ENCODE measurements around the gene VHLL. TPM values are rescaled to one million over a fixed set of nuclear protein-coding genes. Genes with fewer than 3 reads are reported as not detected.
A peak's percentile ranks its signal among the peaks of the same experiment; 100 is the strongest.

VHLL gene
- total RNA-seq, 1 donor from 2014 or later = not detected

- no peak for TF ChIP-seq CTCF (conservative IDR thresholded peaks at IDR 0.05; ENCODE audit: low read depth, low read length)
- H3K4me3 ChIP-seq (ENCODE audit: low read depth, low read length) = peak overlapping the region; percentile 57
- no peak for DNase-seq (ENCODE audit: low read depth)
Measured at GRCh38 chr1:156291226-156292061, 7.7 kb downstream of the VHLL start.

- H3K4me3 ChIP-seq (ENCODE audit: low read depth, low read length) = no peak overlapping the region
- DNase-seq (ENCODE audit: low read depth) = no peak
- no peak for TF ChIP-seq CTCF (conservative IDR thresholded peaks at IDR 0.05; ENCODE audit: low read depth, low read length)
Measured at GRCh38 chr1:156289857-156290256, 9.2 kb downstream of the VHLL start.

GRCh38 chr1:156286061-156286460, 13.0 kb downstream of the VHLL start:
- TF ChIP-seq CTCF (conservative IDR thresholded peaks at IDR 0.05; ENCODE audit: low read depth, low read length) = no peak
- no peak for DNase-seq (ENCODE audit: low read depth)
- H3K4me3 ChIP-seq (ENCODE audit: low read depth, low read length) = no peak overlapping the region

- DNase-seq (ENCODE audit: low read depth) = no peak
- no peak overlapping the region for H3K4me3 ChIP-seq (ENCODE audit: low read depth, low read length)
- TF ChIP-seq CTCF (conservative IDR thresholded peaks at IDR 0.05; ENCODE audit: low read depth, low read length) = no peak
Measured at GRCh38 chr1:156285437-156285836, 13.7 kb downstream of the VHLL start.

GRCh38 chr1:156284757-156285156, 14.3 kb downstream of the VHLL start:
- no peak overlapping the region for H3K4me3 ChIP-seq (ENCODE audit: low read depth, low read length)
- DNase-seq (ENCODE audit: low read depth) = no peak

GRCh38 chr1:156284112-156284511, 15.0 kb downstream of the VHLL start, which contains the start of gene TMEM79:
TSS of gene TMEM79 (plus strand) at chr1:156284325. CDS start at chr1:156285227, 902 bp downstream.
- no peak for DNase-seq (ENCODE audit: low read depth)
- TF ChIP-seq CTCF (conservative IDR thresholded peaks at IDR 0.05; ENCODE audit: low read depth, low read length) = no peak
- peak within 1 kb of the TSS; percentile 86 for H3K4me3 ChIP-seq (ENCODE audit: low read depth, low read length)

More at GRCh38 chr1:156284757-156285156, 14.3 kb downstream of the VHLL start:
- no peak for TF ChIP-seq CTCF (conservative IDR thresholded peaks at IDR 0.05; ENCODE audit: low read depth, low read length)

- DNase-seq (ENCODE audit: low read depth) = no peak
- H3K4me3 ChIP-seq (ENCODE audit: low read depth, low read length) = peak overlapping the region; percentile 86
- no peak for TF ChIP-seq CTCF (conservative IDR thresholded peaks at IDR 0.05; ENCODE audit: low read depth, low read length)
Measured at GRCh38 chr1:156283521-156283920, 15.6 kb downstream of the VHLL start.

Measured in epithelial cell of proximal tubule (primary cell).